Hepatocyte (in vitro differentiated cells): ENCODE results near the gene LAMA3. TPM values are rescaled to one million over a fixed set of nuclear protein-coding genes. Genes with fewer than 3 reads are reported as not detected.

Source experiments
- DNase-seq: peaks from one replicate; pipeline ENCODE4 v3.0.0-alpha.2; 2016; ENCODE audit warnings: low spot score
- H2AFZ ChIP-seq: fragments of 200-600 bp; sonication (generic); 2 replicates; pipeline ENCODE4 v1.6.0; 2016; ENCODE audit warnings: antibody characterized with exemption, mild to moderate bottlenecking
- H3K27ac ChIP-seq: fragments of 200-600 bp; sonication (generic); 2 replicates; pipeline ENCODE4 v1.5.1; 2016; ENCODE audit warnings: mild to moderate bottlenecking
- H3K27me3 ChIP-seq: fragments of 200-600 bp; sonication (generic); 2 replicates; pipeline ENCODE4 v1.6.1; 2016
- H3K36me3 ChIP-seq: fragments of 200-600 bp; sonication (generic); replicated peaks from 2 replicates; pipeline ENCODE4 v1.5.1; 2016; ENCODE audit warnings: low read depth; ENCODE audit not compliant: insufficient read depth
- H3K4me1 ChIP-seq: fragments of 200-600 bp; sonication (generic); 2 replicates; pipeline ENCODE4 v1.5.1; 2016; ENCODE audit warnings: mild to moderate bottlenecking, moderate library complexity; ENCODE audit not compliant: insufficient read depth
- H3K4me2 ChIP-seq: fragments of 200-600 bp; sonication (generic); 2 replicates; pipeline ENCODE4 v1.6.0; 2016
- H3K4me3 ChIP-seq: fragments of 200-600 bp; sonication (generic); 2 replicates; pipeline ENCODE4 v1.5.1; 2016; ENCODE audit warnings: mild to moderate bottlenecking
- H3K79me2 ChIP-seq: fragments of 200-600 bp; sonication (generic); 2 replicates; pipeline ENCODE4 v1.6.0; 2017; ENCODE audit warnings: mild to moderate bottlenecking
- H3K9me2 ChIP-seq: fragments of 200-600 bp; sonication (generic); replicated peaks from 2 replicates; pipeline ENCODE4 v1.6.0; 2017; ENCODE audit warnings: mild to moderate bottlenecking; ENCODE audit not compliant: insufficient read depth
- H3K9me3 ChIP-seq: fragments of 200-600 bp; sonication (generic); 2 replicates; pipeline ENCODE4 v1.5.1; 2016; ENCODE audit warnings: low read depth, mild to moderate bottlenecking
- H4K20me1 ChIP-seq: fragments of 200-600 bp; sonication (generic); 2 replicates; pipeline ENCODE4 v1.6.0; 2016; ENCODE audit warnings: mild to moderate bottlenecking; ENCODE audit not compliant: insufficient read depth, poor library complexity, severe bottlenecking
- EZH2 ChIP-seq: fragments of 200-600 bp; sonication (generic); IDR thresholded peaks from 2 replicates; pipeline ENCODE4 v1.6.1; 2016; ENCODE audit warnings: antibody characterized with exemption, mild to moderate bottlenecking, borderline replicate concordance
- EZH2phosphoT487 ChIP-seq: fragments of 200-600 bp; sonication (generic); IDR thresholded peaks from one replicate; pipeline ENCODE4 v1.6.1; 2018; ENCODE audit warnings: antibody characterized with exemption, mild to moderate bottlenecking, low read depth, moderate library complexity; ENCODE audit not compliant: unreplicated experiment, severe bottlenecking
- WGBS: methylation state at CpG from one replicate; pipeline ENCODE4 v1.1.6; 2016; ENCODE audit warnings: low lambda C conversion rate; ENCODE audit errors: missing lambda C conversion rate; 5-methylcytosine and 5-hydroxymethylcytosine counted together
- polyA plus RNA-seq: library from polyadenylated mRNA; unstranded; fragments of >200 nt; fragmentation: Nextera tagmentation; extraction: Ambion mirVana; gene quantifications from 2 replicates; pipeline ENCODE4 v1.2.1, GENCODE V29; 2016
- total RNA-seq: library from RNA; depleted of rRNA; stranded (reverse); fragments of >200 nt; gene quantifications from 2 replicates; pipeline ENCODE4 v1.2.3, GENCODE V29; 2014
- TF ChIP-seq, protein P1 (sequence below): fragments of 200-600 bp; sonication (generic); IDR thresholded peaks from 2 replicates; pipeline ENCODE4 v1.5.1; 2016; ENCODE audit warnings: antibody characterized with exemption, mild to moderate bottlenecking; ENCODE audit not compliant: poor library complexity

The LAMA3 gene
- total and polyA plus RNA-seq, 2 experiments from 2014 or later: 29.9 to 52.1 TPM

DNA sequence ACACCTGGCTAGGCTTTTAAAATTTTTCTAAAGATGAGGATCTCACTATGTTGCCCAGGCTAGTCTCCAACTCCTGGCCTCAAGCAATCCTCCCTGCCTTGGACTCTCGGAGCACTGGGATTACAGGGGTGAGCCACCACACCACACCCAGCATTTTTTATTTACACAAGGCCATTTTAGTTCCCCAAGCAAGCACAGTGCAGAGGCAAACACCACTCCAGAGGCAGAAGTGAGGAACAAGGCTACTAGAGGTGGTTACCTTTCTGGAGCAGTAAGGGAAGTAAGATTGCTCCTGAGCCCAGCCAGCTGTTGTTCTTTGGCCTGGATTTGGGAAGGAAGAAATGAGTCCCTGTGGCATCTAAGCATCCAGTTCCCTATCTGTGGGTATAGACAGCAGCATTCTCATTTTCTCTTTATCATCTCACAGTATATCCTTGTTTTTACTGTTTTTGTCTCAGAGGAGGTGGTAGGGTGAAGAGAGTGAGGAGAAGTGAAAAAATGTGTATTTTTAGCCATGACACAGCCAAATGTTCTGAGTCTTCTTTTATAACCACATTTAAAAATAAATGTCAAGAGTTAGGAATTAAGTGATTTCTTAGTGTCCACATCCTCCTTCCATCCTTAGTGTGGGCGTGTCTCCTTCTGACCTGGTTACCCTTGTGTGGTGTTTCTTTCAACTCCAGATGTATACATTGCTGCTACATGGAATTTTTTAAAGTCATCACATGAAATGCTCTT lies 314.8 kb downstream of the LAMA3 start:
- TF ChIP-seq EZH2 (no peak), EZH2phosphoT487 (no peak)
- TF ChIP-seq, protein P1, sequence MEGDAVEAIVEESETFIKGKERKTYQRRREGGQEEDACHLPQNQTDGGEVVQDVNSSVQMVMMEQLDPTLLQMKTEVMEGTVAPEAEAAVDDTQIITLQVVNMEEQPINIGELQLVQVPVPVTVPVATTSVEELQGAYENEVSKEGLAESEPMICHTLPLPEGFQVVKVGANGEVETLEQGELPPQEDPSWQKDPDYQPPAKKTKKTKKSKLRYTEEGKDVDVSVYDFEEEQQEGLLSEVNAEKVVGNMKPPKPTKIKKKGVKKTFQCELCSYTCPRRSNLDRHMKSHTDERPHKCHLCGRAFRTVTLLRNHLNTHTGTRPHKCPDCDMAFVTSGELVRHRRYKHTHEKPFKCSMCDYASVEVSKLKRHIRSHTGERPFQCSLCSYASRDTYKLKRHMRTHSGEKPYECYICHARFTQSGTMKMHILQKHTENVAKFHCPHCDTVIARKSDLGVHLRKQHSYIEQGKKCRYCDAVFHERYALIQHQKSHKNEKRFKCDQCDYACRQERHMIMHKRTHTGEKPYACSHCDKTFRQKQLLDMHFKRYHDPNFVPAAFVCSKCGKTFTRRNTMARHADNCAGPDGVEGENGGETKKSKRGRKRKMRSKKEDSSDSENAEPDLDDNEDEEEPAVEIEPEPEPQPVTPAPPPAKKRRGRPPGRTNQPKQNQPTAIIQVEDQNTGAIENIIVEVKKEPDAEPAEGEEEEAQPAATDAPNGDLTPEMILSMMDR: no peak
- Histone ChIP-seq H3K9me3 (no peaks in the 10 kb centered on the region), H2AFZ (no peak overlapping the region), H3K27ac (no peak overlapping the region), H3K9me2 (no peaks in the 10 kb centered on the region), H3K4me1 (peaks cover 1% of the 10 kb centered on the region), H4K20me1 (no peaks in the 10 kb centered on the region), H3K4me2 (no peak overlapping the region), H3K4me3 (no peak overlapping the region), H3K79me2 (no peaks in the 10 kb centered on the region), H3K27me3 (peaks cover 10% of the 10 kb centered on the region), H3K36me3 (no peaks in the 10 kb centered on the region)
- WGBS: 83% methylated on average over 2 of the region's 2 CpGs
- no peak for DNase-seq

Other genes starting within 250 kb of the LAMA3 start
- gene RIOK3, start 236.2 kb upstream of the LAMA3 start, total RNA-seq: 70.7 and 95.2 TPM in 2 replicates
- 53.9 and 57.5 TPM in 2 replicates for gene RIOK3, start 236.2 kb upstream of the LAMA3 start, polyA plus RNA-seq
- gene RMC1, start 185.9 kb upstream of the LAMA3 start, total RNA-seq: 20.8 and 26.6 TPM in 2 replicates
- gene RMC1, start 185.9 kb upstream of the LAMA3 start, polyA plus RNA-seq: 26.9 and 37.1 TPM in 2 replicates
- gene NPC1, start 102.9 kb upstream of the LAMA3 start, total RNA-seq: 57.5 and 77.2 TPM in 2 replicates
- gene NPC1, start 102.9 kb upstream of the LAMA3 start, polyA plus RNA-seq: 52.5 and 54.0 TPM in 2 replicates
- 12.1 and 17.4 TPM in 2 replicates for gene ANKRD29, start 26.5 kb upstream of the LAMA3 start, total RNA-seq
- 7.7 and 8.9 TPM in 2 replicates for gene ANKRD29, start 26.5 kb upstream of the LAMA3 start, polyA plus RNA-seq